CD4-positive, alpha-beta T cell treated with Interleukin-15 for 1 hour (primary cell): ENCODE results near the gene DESI1.
"Not testable (repeated sequence)": the region's sequence is repeated elsewhere in the genome, so short reads cannot be mapped to it uniquely, and the experiment has no call there.

Experiments
- DNase-seq: peaks from one replicate; pipeline ENCODE4 v3.0.0-alpha.2; 2020

The DESI1 gene

GRCh38 chr22:41620589-41621098, at the start of gene DESI1:
Gene DESI1 (minus strand): TSS chr22:41621043. CDS start chr22:41620839, 204 bp downstream.
- no peak for DNase-seq

GRCh38 chr22:41668971-41669911, 48.4 kb upstream of the DESI1 start:
- no peak for DNase-seq

- DNase-seq: no peak
Observed at GRCh38 chr22:41664951-41665350, 44.1 kb upstream of the DESI1 start.

- no peak for DNase-seq
Observed at GRCh38 chr22:41664490-41664889, 43.6 kb upstream of the DESI1 start.

DNA sequence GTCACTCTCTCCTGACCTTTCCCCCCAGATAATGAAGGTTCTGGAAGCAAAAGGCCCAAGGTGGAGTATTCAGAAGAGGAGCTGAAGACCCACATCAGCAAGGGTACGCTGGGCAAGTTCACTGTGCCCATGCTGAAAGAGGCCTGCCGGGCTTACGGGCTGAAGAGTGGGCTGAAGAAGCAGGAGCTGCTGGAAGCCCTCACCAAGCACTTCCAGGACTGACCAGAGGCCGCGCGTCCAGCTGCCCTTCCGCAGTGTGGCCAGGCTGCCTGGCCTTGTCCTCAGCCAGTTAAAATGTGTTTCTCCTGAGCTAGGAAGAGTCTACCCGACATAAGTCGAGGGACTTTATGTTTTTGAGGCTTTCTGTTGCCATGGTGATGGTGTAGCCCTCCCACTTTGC, 42.8 kb upstream of the DESI1 start:
- not testable (repeated sequence) for DNase-seq

GRCh38 chr22:41661713-41662112, 40.9 kb upstream of the DESI1 start:
- DNase-seq: no peak

GRCh38 chr22:41661088-41661487, 40.2 kb upstream of the DESI1 start:
- DNase-seq: no peak

GRCh38 chr22:41660416-41660815, 39.6 kb upstream of the DESI1 start:
- DNase-seq: no peak

DNA sequence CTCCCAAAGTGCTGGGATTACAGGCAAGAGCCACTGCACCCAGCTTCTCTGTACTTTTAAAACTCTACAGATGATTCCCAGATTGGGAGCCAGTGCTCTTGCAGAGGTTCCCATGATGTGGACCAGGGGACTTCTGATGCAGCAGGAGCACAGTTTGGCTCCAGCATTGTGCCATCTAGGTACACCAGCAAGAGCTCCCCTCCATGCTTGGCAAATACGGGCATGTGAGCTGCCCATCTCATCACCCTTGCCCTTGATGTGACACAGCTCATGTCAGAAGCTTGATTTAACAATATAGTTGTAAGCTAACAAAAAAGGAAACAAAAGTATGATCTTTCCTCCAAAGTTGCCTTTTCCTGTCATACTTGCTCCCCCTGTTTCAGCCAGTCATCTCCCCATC, 39.1 kb upstream of the DESI1 start:
- no peak for DNase-seq

DNA sequence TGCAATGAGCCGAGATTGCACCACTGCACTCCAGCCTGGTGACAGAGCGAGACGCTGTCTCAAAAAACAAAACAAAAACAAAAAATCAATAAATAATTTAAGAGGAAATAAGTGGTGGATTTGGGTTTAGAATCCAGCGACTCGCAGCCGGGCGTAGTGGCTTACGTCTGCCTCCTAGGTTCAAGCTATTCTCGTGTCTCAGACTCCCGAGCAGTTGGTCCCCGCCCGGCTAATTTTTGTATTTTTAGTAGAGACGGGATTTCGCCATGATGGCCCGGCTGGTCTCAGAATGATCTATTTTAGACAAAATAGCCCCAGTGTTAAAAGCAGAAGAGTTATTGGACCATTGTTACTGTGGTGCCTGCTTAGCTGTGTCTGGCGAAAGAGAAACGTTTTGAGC, 38.0 kb upstream of the DESI1 start:
- DNase-seq: no peak

DNA sequence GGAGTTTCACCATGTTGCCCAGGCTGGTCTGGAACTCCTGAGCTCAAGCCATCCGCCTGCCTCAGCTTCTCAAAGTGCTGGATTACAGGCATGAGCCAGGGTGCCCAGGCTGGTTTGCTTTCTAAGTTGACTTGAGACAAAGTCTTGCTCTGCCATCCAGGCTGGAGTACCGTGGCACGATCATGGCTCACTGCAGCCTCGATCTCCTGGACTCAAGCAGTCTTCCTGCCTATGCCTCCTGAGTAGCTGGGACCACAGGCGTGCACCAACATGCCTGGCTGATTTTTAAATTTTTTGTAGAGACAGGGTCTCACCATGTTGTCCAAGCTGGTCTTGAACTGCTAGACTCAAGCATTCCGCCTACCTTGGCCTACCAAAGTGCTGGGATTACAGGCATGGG, 36.9 kb upstream of the DESI1 start:
- no peak for DNase-seq

DNA sequence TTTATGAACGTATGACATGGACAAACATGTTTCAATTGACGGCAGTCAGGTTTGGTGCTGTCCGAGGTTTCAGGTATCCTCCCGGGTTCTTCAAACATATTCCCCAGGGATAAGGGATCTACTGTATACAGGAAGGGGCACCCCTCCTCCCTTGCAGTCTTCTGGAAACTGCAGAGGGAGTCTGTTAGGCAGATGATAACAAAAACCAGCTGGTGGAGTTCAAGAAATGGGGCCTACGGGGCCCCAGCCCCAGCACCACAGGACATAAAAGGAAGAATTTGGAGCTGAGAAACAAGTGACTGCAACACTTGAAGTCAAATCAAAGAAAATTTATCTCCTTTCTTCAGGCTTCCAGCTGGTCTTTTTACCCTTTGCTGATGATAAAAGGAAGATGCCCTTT, 35.7 kb upstream of the DESI1 start:
- DNase-seq: no peak

DNA sequence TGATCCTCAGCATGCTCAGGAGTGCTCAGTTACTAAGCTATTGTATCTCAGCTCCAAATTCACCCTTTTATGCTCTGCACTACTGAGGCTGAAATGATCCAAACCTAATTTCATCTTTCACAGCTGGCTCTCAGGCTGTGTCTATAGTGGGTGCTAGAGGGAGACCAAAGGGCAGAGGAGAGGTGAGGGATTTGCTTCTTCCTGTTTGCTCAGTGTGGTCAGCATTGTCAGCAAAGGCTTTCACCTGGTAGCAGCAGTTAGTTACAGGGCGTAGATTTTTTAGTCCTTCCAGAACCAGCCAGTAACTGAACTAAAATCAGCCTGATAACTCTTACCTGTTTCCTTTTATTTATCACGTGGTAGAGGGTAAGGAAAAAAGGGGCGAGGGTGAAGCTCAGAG, 33.5 kb upstream of the DESI1 start:
- DNase-seq: no peak

GRCh38 chr22:41650821-41651220, 30.0 kb upstream of the DESI1 start:
- DNase-seq: no peak

DNA sequence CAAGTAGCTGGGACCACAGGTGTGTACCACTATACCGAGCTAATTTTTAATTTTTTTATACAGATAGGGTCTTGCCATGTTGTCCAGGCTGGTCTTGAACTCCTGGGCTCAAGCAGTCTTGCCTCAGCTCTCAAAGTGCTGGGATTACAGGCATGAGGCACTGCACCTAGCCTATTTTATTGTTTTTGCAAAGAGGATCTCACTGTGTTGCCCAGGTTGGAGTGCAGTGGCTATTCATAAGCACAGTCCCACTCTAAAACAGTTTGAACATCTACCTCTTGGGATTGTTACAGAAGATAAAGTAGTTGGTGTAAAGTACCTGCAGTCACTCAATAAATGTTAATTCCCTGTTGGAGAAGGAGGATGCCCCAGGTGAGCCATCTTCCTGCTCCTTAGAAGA, 29.4 kb upstream of the DESI1 start:
- DNase-seq: no peak

- DNase-seq: no peak
Observed at GRCh38 chr22:41648432-41648831, 27.6 kb upstream of the DESI1 start.

- DNase-seq: no peak
Observed at GRCh38 chr22:41647771-41648170, 26.9 kb upstream of the DESI1 start.

GRCh38 chr22:41642331-41643110, 21.7 kb upstream of the DESI1 start:
- no peak for DNase-seq

DNA sequence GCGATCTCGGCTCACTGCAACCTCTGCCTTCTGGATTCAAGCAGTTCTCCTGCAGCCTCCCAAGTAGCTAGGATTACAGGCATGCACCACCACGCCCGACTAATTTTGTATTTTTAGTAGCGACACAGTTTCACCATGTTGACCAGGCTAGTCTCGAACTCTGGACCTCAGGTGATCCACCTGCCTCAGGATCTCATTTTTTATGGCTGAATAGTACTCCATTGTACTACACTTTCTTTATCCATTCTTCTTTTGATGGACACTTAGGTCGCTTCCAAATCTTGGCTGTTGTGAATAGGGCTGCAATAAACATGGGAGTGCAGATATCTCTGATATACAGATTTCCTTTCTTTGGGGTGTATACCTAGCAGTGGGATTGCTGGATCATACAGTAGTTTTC, 21.0 kb upstream of the DESI1 start:
- no peak for DNase-seq

DNA sequence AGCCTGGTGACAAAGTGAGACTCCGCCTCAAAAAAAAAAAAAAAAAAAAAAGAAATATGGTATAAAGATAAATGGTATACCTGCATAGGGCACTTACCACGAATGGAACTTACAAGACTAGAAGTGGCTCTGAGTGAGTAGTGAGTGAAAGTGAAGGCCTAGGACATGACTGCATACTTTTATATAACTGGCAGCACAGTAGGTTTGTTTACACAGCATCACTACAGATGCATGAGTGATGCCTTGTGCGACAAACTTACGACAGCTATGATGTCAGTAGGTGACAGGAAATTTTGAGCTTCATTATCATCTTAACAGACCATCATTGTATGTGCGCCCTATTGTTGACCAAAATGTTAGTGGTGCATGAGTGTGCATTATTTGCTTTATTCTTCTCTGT, 17.9 kb upstream of the DESI1 start:
- DNase-seq: no peak

DNA sequence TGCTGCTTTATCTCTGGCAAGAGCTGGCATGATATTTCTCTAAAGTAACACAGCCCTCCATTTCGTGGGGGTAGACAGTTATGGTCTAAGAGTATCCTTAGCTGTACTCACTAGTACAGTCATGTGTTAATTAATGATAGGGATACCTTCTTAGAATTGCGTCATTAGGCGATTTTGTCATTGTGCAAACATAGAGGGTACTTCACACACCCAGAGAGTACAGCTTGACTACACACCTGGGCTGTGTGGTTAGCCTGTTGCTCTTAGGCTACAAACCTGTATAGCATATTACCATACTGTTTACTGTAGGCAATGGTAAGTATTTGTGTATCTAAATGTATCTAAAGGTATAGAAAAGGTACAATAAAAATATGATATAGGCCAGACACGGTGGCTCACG, 17.3 kb upstream of the DESI1 start:
- DNase-seq: no peak

GRCh38 chr22:41637623-41638022, 16.8 kb upstream of the DESI1 start:
- DNase-seq: not testable (repeated sequence)

- no peak for DNase-seq
Observed at GRCh38 chr22:41636467-41636866, 15.6 kb upstream of the DESI1 start.

DNA sequence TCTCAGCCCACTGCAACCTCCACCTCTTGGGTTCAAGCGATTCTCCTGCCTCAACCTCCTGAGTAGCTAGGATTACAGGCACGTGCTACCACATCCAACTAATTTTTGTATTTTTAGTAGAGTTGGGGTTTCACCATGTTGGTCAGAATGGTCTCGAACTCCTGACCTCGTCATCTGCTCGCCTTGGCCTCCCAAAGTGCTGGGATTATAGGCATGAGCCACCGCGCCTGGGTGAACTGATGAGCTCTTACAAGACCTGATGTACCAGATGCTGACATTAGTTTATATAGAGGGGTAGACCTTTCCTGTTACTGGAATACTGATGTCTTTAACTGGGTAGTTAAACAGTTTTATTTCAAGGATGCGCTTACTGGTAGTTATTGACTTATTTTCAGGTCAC, 13.8 kb upstream of the DESI1 start:
- not testable (repeated sequence) for DNase-seq
